ENCODE measurements around the gene CMTM7. TPM values are rescaled to one million over a fixed set of nuclear protein-coding genes. Genes with fewer than 3 reads are reported as not detected.
A peak's percentile ranks its signal among the peaks of the same experiment; 100 is the strongest.

The CMTM7 gene
- total RNA-seq, 1 experiment from 2014 or later: 12.3 TPM

DNA sequence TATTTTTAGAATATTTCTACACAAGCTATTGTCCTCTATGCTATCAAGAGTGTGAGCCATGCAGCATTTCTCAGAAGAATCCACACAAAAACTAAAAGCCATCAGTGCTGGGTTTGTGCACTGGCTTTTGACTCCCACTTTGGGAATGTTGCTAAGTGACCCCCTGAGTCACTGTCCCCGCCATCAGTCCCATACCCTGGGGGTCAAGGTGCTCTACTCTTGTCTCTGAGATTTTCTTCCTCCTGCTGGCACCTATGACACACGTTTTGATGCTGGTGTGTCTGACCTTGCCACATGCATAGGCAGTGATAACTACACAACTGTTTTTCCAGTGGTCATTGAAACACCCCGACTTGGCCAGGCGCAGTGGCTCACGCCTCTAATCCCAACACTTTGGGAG, 19.8 kb downstream of the CMTM7 start:
- DNase-seq (ENCODE audit: extremely low read depth, low read depth): no peak

DNA sequence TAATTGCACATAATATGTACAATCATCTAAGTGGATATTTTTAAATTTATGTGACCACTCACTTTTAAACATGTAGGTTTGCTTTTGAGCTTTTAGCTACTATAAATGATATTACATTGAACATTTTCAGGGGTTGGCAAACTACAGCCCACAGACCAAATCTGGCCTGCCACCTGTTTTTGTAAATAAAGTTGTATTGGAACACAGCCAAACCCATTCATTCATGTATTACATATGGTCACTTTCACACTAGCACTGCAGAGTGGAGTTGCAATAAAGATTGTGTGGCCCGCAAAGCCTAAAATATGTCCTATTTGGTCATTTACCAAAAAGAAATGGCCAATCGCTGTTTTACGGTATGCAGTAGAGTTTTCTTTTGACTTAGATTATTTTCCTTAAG, 21.2 kb downstream of the CMTM7 start:
- DNase-seq (ENCODE audit: extremely low read depth, low read depth): no peak

DNA sequence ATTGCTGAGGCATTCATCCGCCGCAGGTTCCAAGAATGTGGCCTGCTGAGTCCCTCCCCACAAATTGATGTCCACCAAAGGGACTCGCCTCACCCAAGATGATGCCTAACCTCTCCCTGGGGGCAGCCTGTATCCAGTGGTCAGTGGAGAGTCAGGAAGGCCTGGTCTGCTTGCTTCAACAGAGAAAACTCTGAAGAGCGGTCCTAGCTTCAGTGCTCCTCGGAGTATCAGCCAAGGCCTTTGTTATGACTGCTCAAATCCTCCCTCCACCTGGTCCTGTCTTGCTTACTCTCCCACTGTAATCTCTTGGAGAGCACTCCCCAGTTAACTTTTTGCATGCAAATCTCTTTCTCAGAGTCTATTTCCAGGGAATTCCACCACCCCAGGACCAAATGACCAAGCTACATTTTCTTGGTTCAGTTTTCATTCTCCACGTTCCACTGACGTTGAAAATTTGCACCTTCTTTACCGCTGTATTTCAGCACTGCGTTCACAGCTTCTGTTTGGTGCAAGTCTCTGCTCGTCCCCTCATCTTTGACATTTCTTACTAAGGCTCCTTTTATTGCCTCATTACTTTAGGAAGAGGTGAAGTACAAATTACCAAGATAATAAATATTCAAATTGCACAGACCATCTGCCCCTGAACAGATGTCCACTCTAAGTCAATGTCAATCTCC, 22.3 kb downstream of the CMTM7 start:
- no peak for DNase-seq (ENCODE audit: extremely low read depth, low read depth)

DNA sequence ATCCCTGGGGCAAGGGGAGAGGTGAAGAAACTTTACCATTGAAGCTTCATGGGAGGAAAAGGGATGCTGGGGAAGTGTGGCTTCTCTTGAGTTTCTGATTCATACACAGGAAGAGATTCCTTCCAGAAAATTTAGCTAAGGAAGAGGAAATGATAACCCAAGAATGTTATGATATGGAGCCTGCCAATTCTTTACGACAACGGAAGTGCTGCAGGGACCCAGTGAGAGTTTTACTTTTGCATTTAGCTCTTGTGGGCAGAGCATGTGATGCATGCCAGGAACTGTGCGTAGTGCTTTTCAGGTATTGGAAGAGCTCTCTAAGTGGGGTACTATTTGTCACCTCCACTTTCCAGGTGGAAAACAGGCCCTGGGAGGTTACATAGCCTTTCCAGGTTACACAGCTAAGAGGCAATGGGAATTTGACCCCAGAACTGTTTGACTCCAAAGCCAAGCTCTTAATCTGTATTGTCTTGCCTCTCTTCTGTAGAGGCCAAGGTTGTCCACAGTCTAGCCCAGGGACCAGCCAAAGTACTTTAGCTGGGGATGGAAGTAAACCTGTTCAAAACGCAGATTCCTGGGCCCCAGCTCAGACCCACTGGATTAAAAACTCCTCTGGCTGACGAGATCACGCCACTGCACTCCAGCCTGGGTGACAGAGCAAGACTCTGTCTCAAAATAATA, 23.0 kb downstream of the CMTM7 start:
- no peak for DNase-seq (ENCODE audit: extremely low read depth, low read depth)

DNA sequence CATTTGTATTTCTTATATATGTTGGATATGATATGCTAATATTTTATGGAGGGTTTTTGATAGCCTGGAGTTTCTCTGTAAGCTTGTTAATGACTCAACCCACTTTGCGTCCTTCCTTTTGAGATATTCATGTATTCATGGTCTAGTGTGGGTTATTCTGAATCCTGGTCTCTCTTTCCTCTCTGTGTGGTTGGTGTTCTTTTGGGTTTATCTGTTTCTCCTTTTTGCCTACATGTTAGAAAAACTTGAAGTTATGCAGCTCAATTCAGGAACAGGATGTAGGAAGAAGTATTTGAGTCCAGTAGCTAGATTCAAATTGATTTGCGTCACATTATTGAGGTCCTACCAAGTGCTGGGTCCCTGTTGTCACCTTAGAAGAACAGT, 28.1 kb downstream of the CMTM7 start:
- DNase-seq (ENCODE audit: extremely low read depth, low read depth): no peak

DNA sequence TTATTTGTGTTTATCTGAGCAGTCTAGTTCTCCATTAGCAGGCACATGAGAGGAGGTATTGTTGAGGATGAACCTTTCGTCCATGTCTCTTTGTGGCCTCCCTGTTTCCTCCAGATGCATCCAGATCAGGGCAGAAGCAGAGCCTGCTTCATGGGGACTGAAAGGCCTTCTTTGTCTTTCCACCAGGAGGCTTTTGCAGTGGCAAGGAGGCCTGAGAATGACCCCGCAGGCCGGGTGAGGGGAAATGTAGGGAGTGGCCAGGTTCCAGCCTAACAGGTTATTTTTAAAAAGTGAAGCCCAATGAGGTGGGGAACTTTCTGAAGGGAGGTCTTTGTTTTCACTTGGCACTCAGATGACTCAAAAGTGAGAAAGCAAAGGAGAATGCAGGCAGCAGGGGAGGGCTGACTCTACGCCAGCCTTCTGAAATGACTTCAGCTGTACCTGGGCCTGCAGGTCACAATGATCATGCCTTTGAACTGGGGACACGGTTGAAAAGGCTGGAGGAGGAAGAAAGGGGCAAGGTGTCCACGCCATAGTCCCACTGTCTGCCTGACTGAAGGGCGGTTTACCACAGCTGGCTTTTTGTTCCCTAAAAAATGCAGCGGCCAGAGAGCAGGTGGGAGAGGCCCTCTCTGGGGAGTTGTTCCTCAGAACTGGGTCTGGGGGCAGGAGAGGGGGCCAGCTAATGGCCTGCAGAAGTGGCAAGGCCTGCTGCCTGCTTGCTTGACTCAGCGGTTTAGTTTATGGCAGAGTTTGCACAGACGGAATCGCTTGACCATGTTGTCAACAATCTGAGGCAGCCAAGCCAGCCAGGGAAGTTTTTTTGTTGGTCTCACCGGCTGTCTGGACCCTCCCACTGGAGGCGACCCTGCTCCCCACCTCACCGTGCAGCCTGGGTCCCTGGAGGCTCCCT, 28.7 kb downstream of the CMTM7 start:
- DNase-seq (ENCODE audit: extremely low read depth, low read depth): no peak

DNA sequence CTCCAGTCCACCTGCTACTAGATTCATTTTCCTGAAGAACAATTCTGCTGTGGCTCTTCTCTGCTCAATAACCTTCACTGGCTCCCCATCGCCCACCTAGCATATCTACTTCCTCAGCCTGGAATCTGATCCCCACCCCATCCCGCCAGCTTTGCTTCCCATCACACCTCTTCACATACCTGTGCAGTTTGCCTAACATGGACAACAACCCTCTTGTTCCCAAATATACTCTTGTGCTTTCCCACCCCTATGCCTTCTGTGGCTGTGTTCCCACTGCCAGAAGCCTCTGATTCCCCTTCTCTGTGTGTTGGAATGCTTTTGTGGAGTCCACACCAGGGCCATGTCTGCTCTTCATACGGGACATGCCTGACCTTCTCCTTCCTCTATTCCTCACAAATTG, 29.5 kb downstream of the CMTM7 start:
- DNase-seq (ENCODE audit: extremely low read depth, low read depth): no peak

DNA sequence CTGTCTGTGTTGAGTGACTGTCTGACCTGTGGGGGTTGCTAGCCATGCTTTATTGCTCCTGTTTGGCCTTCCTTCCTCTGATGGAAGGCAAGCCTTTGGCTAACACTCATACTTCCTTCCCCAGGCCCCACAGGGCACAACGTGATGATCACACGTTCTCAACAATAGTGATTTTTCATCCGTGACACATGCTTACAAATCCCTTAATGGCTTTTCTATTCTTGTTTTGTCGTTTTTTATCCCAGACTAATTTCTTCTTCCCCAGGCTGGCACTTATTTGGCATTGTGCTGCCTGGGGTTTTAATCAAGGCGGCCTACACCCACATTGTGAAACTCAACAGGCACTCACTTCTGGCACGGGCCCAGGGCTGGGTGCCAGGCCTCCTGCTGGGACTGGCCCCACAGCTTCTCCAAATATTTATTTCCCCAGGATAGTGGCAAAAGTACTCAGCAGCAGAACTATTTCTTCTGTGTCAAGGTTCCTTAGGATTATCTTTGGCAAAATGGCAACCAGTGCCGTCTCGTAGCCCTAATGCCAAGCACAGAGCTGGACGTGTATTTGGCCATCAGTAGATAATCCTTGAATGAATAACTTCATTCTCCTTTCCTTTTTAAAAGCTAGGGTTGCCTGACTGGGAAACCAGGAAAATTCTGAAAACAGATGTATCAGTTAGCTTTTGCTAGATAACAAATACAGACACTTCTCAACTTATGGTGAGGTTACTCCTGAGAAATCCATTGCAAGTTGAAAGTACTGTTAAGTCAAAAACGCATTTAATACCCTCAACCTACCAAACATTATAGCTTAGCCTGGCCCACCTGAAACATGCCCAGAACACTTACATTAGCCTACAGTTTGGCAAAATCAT, 30.6 kb downstream of the CMTM7 start:
- DNase-seq (ENCODE audit: extremely low read depth, low read depth): peak; percentile 52

DNA sequence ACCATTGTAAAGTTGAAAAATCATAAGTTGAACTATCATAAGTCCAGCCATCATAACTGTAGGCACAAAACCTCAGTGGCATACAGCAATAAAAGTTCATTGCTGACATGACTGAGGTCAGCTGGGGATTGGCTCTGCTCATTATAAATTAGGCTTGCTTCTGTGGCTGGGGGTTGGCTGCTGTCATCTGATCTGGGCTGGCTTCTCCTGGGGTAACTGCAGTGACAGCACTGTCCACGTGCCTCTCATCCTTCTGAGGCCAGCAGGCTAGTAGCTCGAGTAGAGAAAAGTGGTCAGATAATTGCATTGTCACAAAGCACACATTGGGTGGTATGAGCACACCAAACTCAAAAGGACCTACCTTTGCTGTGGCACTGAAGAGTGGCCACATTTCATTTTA, 31.3 kb downstream of the CMTM7 start:
- no peak for DNase-seq (ENCODE audit: extremely low read depth, low read depth)

DNA sequence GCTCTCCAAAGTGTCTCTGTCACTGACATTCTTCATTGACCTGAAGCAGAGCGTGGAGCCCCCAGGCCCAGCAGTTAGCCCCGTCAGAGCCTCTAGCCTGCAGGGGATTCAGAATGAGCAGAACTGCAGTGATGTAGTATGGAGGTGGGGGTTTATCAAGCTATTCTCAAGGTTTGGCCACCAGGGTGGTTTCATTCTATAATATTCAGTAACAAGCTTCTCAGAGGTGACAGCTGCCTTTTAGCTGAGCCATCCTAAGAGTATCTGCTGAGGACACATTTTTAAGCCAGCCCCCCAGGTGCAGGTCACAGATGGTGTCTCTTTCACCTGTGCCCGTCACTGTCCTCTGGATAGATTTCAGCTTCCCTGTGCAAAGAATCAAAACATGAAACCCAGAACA, 31.9 kb downstream of the CMTM7 start:
- no peak for DNase-seq (ENCODE audit: extremely low read depth, low read depth)

DNA sequence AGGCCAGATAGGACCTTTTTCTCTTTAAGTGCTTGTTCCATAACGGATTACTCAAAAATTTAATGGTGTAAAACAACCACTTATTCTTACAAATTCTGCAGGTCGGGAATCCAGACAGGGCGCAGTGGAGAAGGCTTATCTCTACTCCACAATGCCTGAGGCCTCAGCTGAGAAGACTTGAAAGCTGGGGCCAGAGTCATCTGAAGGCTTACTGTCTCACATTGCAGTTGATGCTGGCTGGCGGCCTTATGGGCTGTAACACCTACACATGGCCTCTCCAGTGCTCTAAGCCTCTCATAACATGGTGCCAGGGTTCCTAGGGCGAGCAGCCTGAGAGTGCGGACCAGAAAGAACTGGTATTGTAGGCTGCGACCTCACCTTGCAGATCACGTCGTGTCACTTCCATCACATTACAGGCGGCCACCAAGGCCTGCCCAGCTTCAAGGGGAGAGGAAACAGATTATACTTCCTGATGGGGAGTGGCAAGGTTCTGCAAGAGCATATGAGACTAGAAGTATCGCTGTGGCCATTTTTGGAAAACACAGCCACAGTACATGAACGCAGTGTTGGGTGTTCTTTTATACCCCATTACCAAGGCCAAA, 32.4 kb downstream of the CMTM7 start:
- no peak for DNase-seq (ENCODE audit: extremely low read depth, low read depth)

DNA sequence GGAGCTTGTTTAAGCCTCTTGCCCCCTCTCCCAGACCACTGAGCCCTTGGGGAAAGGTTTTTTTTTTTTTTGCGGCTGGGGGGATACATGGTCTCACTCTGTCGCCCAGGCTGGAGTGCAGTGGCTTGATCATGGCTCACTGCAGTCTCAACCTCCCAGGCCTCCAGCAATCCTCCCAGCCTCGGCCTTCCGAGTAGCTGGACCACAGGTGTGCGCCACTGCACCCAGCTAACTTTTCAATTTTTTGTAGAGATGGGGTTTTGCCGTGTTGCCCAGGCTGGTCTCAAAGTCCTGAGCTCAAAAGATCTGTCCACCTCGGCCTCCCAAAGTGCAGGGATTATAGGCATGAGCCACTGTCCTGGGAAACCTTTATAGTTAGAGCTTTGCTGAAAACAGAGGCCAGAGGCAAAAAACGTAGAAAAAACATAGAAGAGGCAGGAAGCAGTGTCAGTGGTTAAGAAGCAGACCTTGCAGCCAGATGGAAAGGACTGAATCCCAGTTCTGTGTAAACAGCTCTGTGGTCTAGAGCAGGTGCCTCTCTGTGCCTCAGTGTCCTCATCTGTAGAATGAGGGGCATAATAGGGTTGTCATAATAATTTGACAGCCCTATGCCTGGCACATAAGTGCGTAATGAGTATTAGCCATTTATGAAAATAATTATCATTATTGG, 33.1 kb downstream of the CMTM7 start:
- DNase-seq (ENCODE audit: extremely low read depth, low read depth): no peak

DNA sequence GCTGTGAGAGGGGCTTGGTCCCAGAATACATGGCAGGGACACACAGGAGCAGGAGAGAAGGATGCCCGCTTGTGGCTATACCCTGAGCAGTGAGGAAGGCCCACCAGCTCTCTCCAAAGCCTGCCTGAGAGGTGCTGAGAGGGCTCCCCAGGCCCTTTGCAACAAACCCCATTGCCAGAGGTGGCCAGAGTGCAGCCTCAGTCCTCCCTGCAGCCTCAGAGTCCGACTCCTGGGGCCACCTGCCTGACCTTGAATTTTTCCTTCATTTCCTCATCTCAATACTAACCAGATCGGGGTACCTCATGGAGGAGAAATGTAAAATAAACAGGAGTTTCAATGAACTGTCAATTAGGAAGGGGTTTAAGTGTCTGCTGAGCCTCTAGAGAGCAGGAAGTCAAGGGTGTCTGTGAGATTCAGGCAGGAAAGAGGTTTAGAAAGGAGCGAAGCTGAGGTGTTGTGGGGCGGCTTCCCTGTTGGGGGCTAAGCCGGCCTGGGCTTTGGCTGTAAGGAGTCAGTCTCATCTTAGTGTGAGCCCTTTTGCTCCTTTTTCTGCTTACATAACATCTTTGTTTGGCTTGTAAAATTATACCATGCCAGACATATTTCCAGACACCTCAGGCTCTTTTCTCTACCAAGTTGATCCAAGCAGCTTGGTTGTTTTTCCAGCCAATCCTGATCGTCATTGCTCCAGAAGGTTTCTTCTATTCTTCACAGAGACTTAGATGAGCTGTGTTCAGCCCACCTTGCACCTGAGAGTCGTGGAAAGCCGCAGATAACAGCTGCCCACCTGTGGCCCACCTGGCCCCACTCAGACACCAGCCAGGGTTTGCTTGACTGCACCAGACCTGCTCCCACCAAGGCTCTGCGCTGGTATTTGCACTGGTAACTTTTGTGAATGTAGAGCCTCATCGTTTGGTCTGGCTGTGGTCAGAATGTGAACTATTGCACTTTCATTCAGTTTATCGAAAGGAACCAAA, 36.7 kb downstream of the CMTM7 start:
- no peak for DNase-seq (ENCODE audit: extremely low read depth, low read depth)

DNA sequence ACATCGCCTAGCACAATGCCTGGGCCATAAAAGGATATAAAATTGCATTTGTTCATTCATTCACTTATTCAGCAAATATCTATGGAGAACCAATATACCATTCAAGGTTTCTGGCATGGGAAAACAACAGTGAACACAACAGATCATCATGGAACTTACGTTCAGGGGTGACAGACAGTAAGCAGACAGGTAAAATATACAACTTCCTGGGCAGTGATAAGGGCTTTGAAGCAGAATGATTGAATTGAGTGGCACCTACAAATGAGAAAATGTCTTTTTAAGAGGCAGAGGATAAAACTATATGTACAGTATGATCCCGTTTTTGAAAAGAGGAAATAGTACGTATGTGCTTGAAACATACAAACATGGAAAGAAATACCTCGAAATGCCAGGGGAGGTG, 39.2 kb downstream of the CMTM7 start:
- no peak for DNase-seq (ENCODE audit: extremely low read depth, low read depth)

DNA sequence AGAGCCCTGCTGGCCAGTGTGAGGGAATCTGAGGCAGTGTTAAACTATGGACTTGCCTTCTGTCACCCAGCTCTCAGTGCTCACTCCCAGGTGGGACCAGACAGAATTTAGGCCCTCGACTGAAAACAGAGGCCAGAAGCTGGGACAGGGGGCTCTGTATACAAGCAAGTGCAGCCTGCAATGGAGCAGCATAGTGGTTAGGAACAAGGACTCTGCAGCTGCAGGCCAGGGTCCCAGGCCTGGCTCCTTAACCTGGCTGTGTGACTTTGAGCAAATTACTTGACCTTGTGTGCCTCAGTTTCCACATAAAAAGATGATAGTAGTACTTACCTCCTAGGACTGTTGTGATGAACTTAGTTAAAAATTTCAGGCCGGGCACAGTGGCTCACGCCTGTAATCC, 39.8 kb downstream of the CMTM7 start:
- no peak for DNase-seq (ENCODE audit: extremely low read depth, low read depth)

DNA sequence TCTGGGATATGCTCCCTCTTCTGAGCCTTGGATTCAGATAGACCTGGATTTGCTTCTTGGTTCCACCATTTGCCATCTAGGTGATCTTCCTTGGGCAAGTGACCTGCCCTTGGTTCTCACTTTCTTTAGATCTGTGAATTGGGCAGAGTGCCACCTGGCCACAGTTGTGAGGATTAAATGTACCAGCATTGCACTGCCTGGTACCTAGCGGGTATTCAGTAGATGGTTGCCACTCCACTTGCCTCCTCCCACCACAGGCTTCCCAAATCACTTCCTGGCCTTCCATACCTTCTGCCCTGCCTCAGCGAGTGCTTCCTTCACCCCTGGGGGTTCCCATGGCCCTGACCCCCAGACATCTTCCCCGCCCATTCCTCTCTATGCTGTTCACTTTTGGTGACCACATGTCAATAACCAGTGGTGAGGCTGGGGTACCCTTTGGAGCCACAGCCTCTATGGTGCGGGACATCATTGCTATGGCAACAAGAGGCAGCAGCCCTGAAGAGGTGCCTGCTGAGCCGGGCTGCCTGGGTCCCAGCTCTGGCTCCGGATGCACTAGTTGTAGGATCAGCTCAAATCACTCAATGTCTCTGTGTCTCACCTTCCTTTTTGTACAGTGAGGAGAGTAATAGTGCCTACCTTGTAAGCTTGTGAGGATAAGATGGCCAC, 40.5 kb downstream of the CMTM7 start:
- no peak for DNase-seq (ENCODE audit: extremely low read depth, low read depth)

DNA sequence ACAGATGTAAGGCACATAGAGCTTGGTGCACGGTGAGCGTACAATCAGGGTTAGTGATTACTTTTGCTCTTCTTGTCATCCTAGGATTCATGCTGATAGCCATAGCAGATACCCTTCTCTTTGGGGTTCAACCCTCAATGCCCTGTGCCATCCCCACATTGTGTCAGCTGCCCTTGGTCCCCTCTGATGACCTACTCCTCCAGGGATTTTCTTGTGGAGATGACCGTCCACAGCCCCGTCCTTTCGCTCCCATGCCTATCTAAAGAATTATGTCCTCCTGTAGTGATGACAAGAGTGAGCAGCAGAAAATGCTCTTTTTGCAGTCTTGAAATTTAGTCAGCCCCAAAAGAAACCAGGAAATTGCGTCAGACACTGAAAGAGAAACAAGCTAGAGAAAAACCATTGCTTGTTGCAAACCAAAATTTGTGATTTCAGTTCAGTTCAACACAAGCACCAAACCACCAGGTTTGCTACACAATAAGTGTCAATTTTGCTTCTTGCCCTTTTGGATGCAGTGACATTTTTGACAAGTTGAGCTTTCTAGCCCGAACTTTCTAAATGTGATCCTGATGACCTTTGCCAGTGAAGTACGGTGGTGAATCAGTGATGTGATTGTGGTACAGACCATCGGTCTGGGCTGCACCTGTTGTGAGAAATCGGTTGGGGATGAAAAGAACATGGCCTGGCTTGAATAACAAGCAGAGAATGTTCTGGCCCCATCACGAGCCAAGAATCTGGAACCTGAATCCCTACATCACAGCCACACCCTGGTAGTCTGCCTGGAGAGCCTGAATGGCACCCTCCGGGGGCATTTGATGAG, 41.3 kb downstream of the CMTM7 start:
- DNase-seq (ENCODE audit: extremely low read depth, low read depth): no peak

All from NCI-H460 (cell line).